ENCODE data around the gene DUSP16.

DUSP16 gene

GRCh38 chr12:12491606-12492005 lies 71.1 kb downstream of the DUSP16 start:
- in situ Hi-C loops (cut with HindIII; ENCODE audit: low sequenced_read_pairs): no loop called here
- no peak overlapping the region for H3K4me3 ChIP-seq (ENCODE audit: low read depth, low read length)
- DNase-seq (ENCODE audit: low read depth): no peak
- no peak for TF ChIP-seq CTCF (IDR thresholded peaks at IDR 0.05; ENCODE audit: low read depth, low read length, missing control alignments)

GRCh38 chr12:12488823-12489550 lies 73.7 kb downstream of the DUSP16 start:
- no peak for DNase-seq (ENCODE audit: low read depth)
- H3K4me3 ChIP-seq (ENCODE audit: low read depth, low read length): no peak overlapping the region
- in situ Hi-C loops (cut with HindIII; ENCODE audit: low sequenced_read_pairs): no loop called here
- TF ChIP-seq CTCF (IDR thresholded peaks at IDR 0.05; ENCODE audit: low read depth, low read length, missing control alignments): no peak

- H3K4me3 ChIP-seq (ENCODE audit: low read depth, low read length): no peak overlapping the region
- TF ChIP-seq CTCF (IDR thresholded peaks at IDR 0.05; ENCODE audit: low read depth, low read length, missing control alignments): no peak
- in situ Hi-C loops (cut with HindIII; ENCODE audit: low sequenced_read_pairs): no loop called here
- no peak for DNase-seq (ENCODE audit: low read depth)
Measured at GRCh38 chr12:12488296-12488695, 74.4 kb downstream of the DUSP16 start.

GRCh38 chr12:12487490-12487889 lies 75.2 kb downstream of the DUSP16 start:
- in situ Hi-C loops (cut with HindIII; ENCODE audit: low sequenced_read_pairs): no loop called here
- DNase-seq (ENCODE audit: low read depth): no peak
- TF ChIP-seq CTCF (IDR thresholded peaks at IDR 0.05; ENCODE audit: low read depth, low read length, missing control alignments): no peak
- H3K4me3 ChIP-seq (ENCODE audit: low read depth, low read length): no peak overlapping the region

- no peak for TF ChIP-seq CTCF (IDR thresholded peaks at IDR 0.05; ENCODE audit: low read depth, low read length, missing control alignments)
- in situ Hi-C loops (cut with HindIII; ENCODE audit: low sequenced_read_pairs): no loop called here
- no peak overlapping the region for H3K4me3 ChIP-seq (ENCODE audit: low read depth, low read length)
- no peak for DNase-seq (ENCODE audit: low read depth)
Measured at GRCh38 chr12:12486661-12487240, 75.9 kb downstream of the DUSP16 start.

- in situ Hi-C loops (cut with HindIII; ENCODE audit: low sequenced_read_pairs): no loop called here
- no peak for DNase-seq (ENCODE audit: low read depth)
- H3K4me3 ChIP-seq (ENCODE audit: low read depth, low read length): no peak overlapping the region
- TF ChIP-seq CTCF (IDR thresholded peaks at IDR 0.05; ENCODE audit: low read depth, low read length, missing control alignments): no peak
Measured at GRCh38 chr12:12483438-12483837, 79.2 kb downstream of the DUSP16 start.

Data from astrocyte of the cerebellum (primary cell).